Smooth muscle cell (in vitro differentiated cells): Measurements from ENCODE around the gene TRPC6. TPM values are rescaled to one million over a fixed set of nuclear protein-coding genes. Genes with fewer than 3 reads are reported as not detected.

Experiments used
- DNase-seq: peaks from one replicate; lab custom pipeline; 2025; ENCODE audit not compliant: unreplicated experiment; lab: John Stamatoyannopoulos, UW
- H2AFZ ChIP-seq: fragments of 200-600 bp; sonication (generic); 2 replicates; pipeline ENCODE4 v1.6.0; 2016; ENCODE audit warnings: antibody characterized with exemption, low read depth, mild to moderate bottlenecking
- H3F3A ChIP-seq: fragments of 200-600 bp; sonication (generic); 2 replicates; pipeline ENCODE4 v1.6.0; 2017; ENCODE audit warnings: antibody characterized with exemption, low read depth
- H3K27ac ChIP-seq: fragments of 200-600 bp; sonication (generic); 2 replicates; pipeline ENCODE4 v1.5.1; 2016; ENCODE audit warnings: low read depth, mild to moderate bottlenecking
- H3K27me3 ChIP-seq: fragments of 200-600 bp; sonication (generic); 2 replicates; pipeline ENCODE4 v1.6.1; 2016; ENCODE audit warnings: low read depth, mild to moderate bottlenecking
- H3K36me3 ChIP-seq: fragments of 200-600 bp; sonication (generic); 2 replicates; pipeline ENCODE4 v1.5.1; 2016; ENCODE audit warnings: low read depth
- H3K4me1 ChIP-seq: fragments of 200-600 bp; sonication (generic); 2 replicates; pipeline ENCODE4 v1.5.1; 2016; ENCODE audit warnings: low read depth
- H3K4me2 ChIP-seq: fragments of 200-600 bp; sonication (generic); 2 replicates; pipeline ENCODE4 v1.6.0; 2016; ENCODE audit warnings: mild to moderate bottlenecking
- H3K4me3 ChIP-seq: fragments of 200-600 bp; sonication (generic); 2 replicates; pipeline ENCODE4 v1.5.1; 2016; ENCODE audit warnings: mild to moderate bottlenecking
- H3K79me2 ChIP-seq: fragments of 200-600 bp; sonication (generic); 2 replicates; pipeline ENCODE4 v1.6.0; 2016; ENCODE audit warnings: low read depth, mild to moderate bottlenecking
- H3K9ac ChIP-seq: fragments of 200-600 bp; sonication (generic); 2 replicates; pipeline ENCODE4 v1.6.0; 2016; ENCODE audit warnings: low read depth
- H3K9me3 ChIP-seq: fragments of 200-600 bp; sonication (generic); replicated peaks from 2 replicates; pipeline ENCODE4 v1.5.1; 2016; ENCODE audit warnings: low read depth
- H4K20me1 ChIP-seq: fragments of 200-600 bp; sonication (generic); 2 replicates; pipeline ENCODE4 v1.6.0; 2016; ENCODE audit warnings: low read depth
- CTCF ChIP-seq: fragments of 200-600 bp; sonication (generic); IDR thresholded peaks from 2 replicates; pipeline ENCODE4 v1.5.1; 2017; ENCODE audit warnings: borderline replicate concordance, mild to moderate bottlenecking, antibody characterized with exemption; ENCODE audit not compliant: insufficient read depth, poor library complexity, severe bottlenecking
- WGBS: methylation state at CpG from one replicate; pipeline ENCODE4 v1.1.7; 2016; ENCODE audit warnings: low lambda C conversion rate; 5-methylcytosine and 5-hydroxymethylcytosine counted together
- polyA plus RNA-seq: library from polyadenylated mRNA; unstranded; fragments of >200 nt; fragmentation: Nextera tagmentation; extraction: Ambion mirVana; gene quantifications from 2 replicates; pipeline ENCODE4 v1.2.1, GENCODE V29; 2016
- total RNA-seq: library from RNA; depleted of rRNA; stranded (reverse); fragments of >200 nt; gene quantifications from 2 replicates; pipeline ENCODE4 v1.2.3, GENCODE V29; 2014

The TRPC6 gene
- total and polyA plus RNA-seq, 2 experiments from 2014 or later, result 0.18 TPM; not detected in 1

GRCh38 chr11:101487775-101488174 lies 96.0 kb downstream of the TRPC6 start:
- peak overlapping the region; percentile 12 for H3K27ac ChIP-seq
- H4K20me1 ChIP-seq, result no peaks in the 10 kb centered on the region
- no peak overlapping the region for H3K4me3 ChIP-seq
- DNase-seq, result no peak
- no peaks in the 10 kb centered on the region for H3F3A ChIP-seq
- peak overlapping the region; percentile 6 for H2AFZ ChIP-seq
- no peak for TF ChIP-seq CTCF
- H3K79me2 ChIP-seq, result no peaks in the 10 kb centered on the region
- peak overlapping the region; percentile 69 for H3K4me2 ChIP-seq
- H3K4me1 ChIP-seq, result peaks cover 4% of the 10 kb centered on the region
- H3K9ac ChIP-seq, result no peak overlapping the region
- H3K27me3 ChIP-seq, result no peaks in the 10 kb centered on the region
- no peaks in the 10 kb centered on the region for H3K9me3 ChIP-seq
- WGBS, result 29% methylated on average over 2 of the region's 2 CpGs
- no peaks in the 10 kb centered on the region for H3K36me3 ChIP-seq

- no peak overlapping the region for H3K4me2 ChIP-seq
- no peaks in the 10 kb centered on the region for H3K27me3 ChIP-seq
- no peaks in the 10 kb centered on the region for H3K9me3 ChIP-seq
- H2AFZ ChIP-seq, result no peak overlapping the region
- peaks cover 9% of the 10 kb centered on the region for H3K4me1 ChIP-seq
- 25% methylated on average over 4 of the region's 4 CpGs for WGBS
- no peaks in the 10 kb centered on the region for H4K20me1 ChIP-seq
- no peak overlapping the region for H3K27ac ChIP-seq
- no peaks in the 10 kb centered on the region for H3K36me3 ChIP-seq
- H3K4me3 ChIP-seq, result no peak overlapping the region
- no peak for TF ChIP-seq CTCF
- H3F3A ChIP-seq, result peaks cover 3% of the 10 kb centered on the region
- no peak overlapping the region for H3K9ac ChIP-seq
- no peak for DNase-seq
- no peaks in the 10 kb centered on the region for H3K79me2 ChIP-seq
Measured at GRCh38 chr11:101482556-101483124, 101.2 kb downstream of the TRPC6 start.

- Histone ChIP-seq H3K9ac (no peak overlapping the region), H3K36me3 (no peaks in the 10 kb centered on the region), H3K4me1 (peaks cover 5% of the 10 kb centered on the region), H2AFZ (peak overlapping the region; percentile 30), H3K4me3 (no peak overlapping the region), H3K4me2 (no peak overlapping the region), H3F3A (peaks cover 3% of the 10 kb centered on the region), H3K9me3 (no peaks in the 10 kb centered on the region), H4K20me1 (no peaks in the 10 kb centered on the region), H3K27ac (no peak overlapping the region), H3K79me2 (no peaks in the 10 kb centered on the region), H3K27me3 (no peaks in the 10 kb centered on the region)
- TF ChIP-seq CTCF, result no peak
- WGBS, result 37% methylated on average over 13 of the region's 13 CpGs
- DNase-seq, result no peak
Measured at GRCh38 chr11:101478587-101479369, 105.0 kb downstream of the TRPC6 start.
